Mesothelial cell of epicardium (in vitro differentiated cells): Measurements from ENCODE around the gene CCNF. TPM values are rescaled to one million over a fixed set of nuclear protein-coding genes. Genes with fewer than 3 reads are reported as not detected.
"Not testable (repeated sequence)": the region's sequence is repeated elsewhere in the genome, so short reads cannot be mapped to it uniquely, and the experiment has no call there.

Experiments
- DNase-seq, 2 experiments: peaks; one replicate each; pipeline ENCODE4 v3.0.0; 2021; ENCODE audit warnings: low spot score in 2 of 2; ENCODE audit not compliant: unreplicated experiment in 2 of 2
- H3K27ac Mint-ChIP-seq: 2 replicates; pipeline ENCODE4 v1.8.0; 2021; ENCODE audit warnings: mixed read lengths
- H3K27me3 Mint-ChIP-seq: 2 replicates; pipeline ENCODE4 v1.8.0; 2021; ENCODE audit warnings: low read depth, mixed read lengths
- H3K36me3 Mint-ChIP-seq: 2 replicates; pipeline ENCODE4 v1.8.0; 2021; ENCODE audit warnings: mixed read lengths
- H3K4me1 Mint-ChIP-seq: 2 replicates; pipeline ENCODE4 v1.8.0; 2021; ENCODE audit warnings: mixed read lengths
- H3K4me3 Mint-ChIP-seq: 2 replicates; pipeline ENCODE4 v1.8.0; 2021; ENCODE audit warnings: mild to moderate bottlenecking, moderate library complexity, mixed read lengths
- H3K9me3 Mint-ChIP-seq: 2 replicates; pipeline ENCODE4 v1.8.0; 2021; ENCODE audit warnings: mixed read lengths
- total RNA-seq: library from RNA; stranded (reverse); gene quantifications from 3 replicates; pipeline ENCODE4 v1.2.1, GENCODE V29; 2021
- TF ChIP-seq, protein P1 (sequence below): fragments of 200-600 bp; sonication (generic); IDR thresholded peaks from one replicate; pipeline ENCODE4 v1.5.0; 2021; ENCODE audit warnings: antibody characterized with exemption; ENCODE audit not compliant: unreplicated experiment

Gene CCNF
- total RNA-seq, 1 donor from 2014 or later, result 17.4 TPM

DNA sequence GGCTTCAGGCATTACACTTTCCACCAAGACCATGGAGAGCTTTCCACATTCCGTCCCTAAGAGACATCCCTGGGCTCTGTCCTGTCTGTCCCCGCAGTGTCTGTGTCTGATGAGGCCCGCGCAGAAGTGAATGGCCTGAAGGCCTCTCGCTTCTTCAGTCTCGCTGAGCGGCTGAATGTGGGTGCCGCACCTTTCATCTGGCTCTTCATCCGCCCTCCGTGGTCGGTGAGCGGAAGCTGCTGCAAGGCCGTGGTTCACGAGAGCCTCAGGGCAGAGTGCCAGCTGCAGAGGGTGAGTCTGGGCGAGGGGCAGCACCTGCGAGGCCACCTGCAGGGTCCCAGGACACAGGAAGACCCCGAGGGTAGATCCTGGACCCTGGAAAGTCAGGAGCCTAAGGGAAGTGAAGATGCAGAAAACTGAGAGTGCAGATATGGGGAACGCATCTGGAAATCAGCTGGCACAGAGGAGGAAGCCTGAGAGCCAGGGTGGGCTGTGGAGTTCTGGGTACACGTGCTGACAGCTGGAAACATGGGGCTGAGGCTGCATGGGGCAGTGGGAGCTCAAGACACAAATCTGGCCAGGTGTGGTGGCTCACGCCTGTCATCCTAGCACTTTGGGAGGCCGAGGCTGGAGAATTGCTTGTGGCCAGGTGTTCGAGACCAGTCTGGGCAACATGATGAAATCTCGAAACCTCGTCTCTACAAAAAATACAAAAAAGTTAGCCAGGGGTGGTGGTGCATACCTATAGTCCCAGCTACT lies 8.0 kb downstream of the CCNF start:
- H3K27ac Mint-ChIP-seq, result no peak overlapping the region

DNA sequence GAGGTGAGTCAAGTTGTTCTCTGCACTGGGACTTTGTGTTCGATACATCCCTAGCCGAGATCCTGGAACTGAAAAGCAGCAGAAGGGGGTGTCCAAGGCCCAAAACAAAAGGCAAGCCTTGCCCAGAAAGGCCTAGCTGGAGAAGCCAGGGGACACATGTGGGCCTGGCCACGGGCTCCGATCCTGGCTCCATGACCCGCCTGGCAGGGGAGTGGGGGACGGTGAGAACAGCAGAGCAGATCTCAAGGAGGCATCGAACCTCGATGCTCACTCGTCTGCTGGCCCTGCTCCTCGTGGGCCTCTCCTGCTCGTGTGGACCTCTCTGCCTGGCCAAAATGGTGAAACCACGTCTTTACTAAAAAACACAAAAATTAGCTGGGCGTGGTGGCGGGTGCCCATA lies 8.9 kb downstream of the CCNF start:
- Mint-ChIP-seq H3K27ac (no peak overlapping the region), H3K27me3 (no peaks in the 10 kb centered on the region), H3K4me1 (no peaks in the 10 kb centered on the region), H3K4me3 (no peak overlapping the region), H3K9me3 (no peaks in the 10 kb centered on the region), H3K36me3 (peaks cover 27% of the 10 kb centered on the region)
- TF ChIP-seq, protein P1, sequence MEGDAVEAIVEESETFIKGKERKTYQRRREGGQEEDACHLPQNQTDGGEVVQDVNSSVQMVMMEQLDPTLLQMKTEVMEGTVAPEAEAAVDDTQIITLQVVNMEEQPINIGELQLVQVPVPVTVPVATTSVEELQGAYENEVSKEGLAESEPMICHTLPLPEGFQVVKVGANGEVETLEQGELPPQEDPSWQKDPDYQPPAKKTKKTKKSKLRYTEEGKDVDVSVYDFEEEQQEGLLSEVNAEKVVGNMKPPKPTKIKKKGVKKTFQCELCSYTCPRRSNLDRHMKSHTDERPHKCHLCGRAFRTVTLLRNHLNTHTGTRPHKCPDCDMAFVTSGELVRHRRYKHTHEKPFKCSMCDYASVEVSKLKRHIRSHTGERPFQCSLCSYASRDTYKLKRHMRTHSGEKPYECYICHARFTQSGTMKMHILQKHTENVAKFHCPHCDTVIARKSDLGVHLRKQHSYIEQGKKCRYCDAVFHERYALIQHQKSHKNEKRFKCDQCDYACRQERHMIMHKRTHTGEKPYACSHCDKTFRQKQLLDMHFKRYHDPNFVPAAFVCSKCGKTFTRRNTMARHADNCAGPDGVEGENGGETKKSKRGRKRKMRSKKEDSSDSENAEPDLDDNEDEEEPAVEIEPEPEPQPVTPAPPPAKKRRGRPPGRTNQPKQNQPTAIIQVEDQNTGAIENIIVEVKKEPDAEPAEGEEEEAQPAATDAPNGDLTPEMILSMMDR, result no peak
- no peak for DNase-seq

More for the DNA sequence above, 8.0 kb downstream of the CCNF start:
- H3K4me1 Mint-ChIP-seq, result no peaks in the 10 kb centered on the region
- H3K36me3 Mint-ChIP-seq, result peaks cover 28% of the 10 kb centered on the region
- no peak overlapping the region for H3K4me3 Mint-ChIP-seq
- TF ChIP-seq, protein P1, result no peak
- no peaks in the 10 kb centered on the region for H3K9me3 Mint-ChIP-seq
- no peaks in the 10 kb centered on the region for H3K27me3 Mint-ChIP-seq
- no peak for DNase-seq

DNA sequence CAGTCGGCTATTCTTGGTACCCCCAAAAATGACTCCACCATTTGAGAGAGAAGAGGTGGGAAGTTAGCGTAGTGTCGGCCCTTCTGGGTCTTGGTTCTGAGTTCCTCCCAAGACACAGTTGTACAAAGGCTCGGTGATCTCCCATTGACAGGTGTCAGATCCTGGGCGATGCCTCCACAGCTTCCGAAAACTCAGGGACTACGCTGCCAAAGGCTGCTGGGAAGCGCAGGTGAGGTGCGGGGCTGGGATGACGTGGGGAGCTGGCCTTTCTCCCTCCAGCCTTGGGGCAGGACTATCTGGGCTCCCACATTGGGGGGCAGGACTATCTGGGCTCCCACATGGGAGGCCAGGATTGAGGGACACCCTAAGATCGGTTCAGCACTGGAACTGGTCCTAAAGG lies 10.4 kb downstream of the CCNF start:
- Mint-ChIP-seq H3K36me3 (peaks cover 24% of the 10 kb centered on the region), H3K9me3 (no peaks in the 10 kb centered on the region), H3K27ac (no peak overlapping the region), H3K4me1 (no peaks in the 10 kb centered on the region), H3K4me3 (no peak overlapping the region), H3K27me3 (no peaks in the 10 kb centered on the region)
- TF ChIP-seq, protein P1, result no peak
- DNase-seq, result no peak

DNA sequence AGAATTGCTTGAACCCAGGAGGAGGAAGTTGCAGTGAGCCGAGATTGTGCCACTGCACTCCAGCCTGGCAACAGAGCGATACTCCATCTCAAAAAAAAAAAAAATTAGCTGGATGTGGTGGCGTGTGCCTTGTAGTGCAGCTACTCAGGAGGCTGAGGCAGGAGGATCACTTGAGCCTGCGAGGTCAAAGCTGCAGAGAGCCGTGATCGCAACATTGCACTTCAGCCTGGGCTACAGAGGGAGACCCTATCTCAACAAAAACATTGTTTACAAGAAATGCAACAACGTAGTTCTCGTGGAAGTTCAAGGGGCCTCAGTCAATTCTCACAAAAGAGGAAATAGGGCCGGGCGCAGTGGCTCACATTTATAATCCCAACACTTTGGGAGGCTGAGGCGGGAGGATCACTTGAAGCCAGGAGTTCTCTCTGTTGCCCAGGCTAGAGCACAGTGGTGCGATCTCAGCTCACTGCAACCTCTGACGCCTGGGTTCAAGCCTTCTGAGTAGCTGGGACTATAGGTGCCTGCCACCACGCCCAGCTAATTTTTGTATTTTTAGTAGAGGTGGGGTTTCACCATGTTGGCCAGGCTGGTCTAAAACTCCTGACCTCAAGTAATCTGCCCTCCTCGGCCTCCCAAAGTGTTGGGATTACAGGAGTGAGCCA lies 12.0 kb downstream of the CCNF start:
- H3K4me1 Mint-ChIP-seq, H3K27ac Mint-ChIP-seq: not testable (repeated sequence)
- peaks cover 26% of the 10 kb centered on the region for H3K36me3 Mint-ChIP-seq

DNA sequence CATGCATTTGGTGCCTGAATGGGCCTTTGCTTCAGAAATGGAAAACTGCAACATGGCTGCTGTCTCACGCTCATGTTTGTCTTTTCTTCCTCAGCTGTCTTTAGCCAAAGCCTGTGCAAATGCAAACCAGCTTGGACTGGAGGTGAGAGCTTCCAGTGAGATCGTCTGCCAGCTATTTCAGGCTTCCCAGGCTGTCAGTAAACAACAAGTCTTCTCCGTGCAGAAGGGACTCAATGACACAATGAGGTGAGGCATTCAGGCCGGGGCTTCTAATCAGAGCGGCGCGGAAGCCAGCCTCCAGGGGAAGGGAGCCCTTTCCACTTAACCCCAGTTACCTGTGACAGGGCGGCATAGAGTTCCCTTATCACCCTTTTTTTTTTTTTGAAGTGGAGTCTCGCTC lies 14.3 kb downstream of the CCNF start:
- Mint-ChIP-seq H3K36me3 (peaks cover 28% of the 10 kb centered on the region), H3K27ac (no peak overlapping the region), H3K27me3 (no peaks in the 10 kb centered on the region), H3K4me1 (no peaks in the 10 kb centered on the region), H3K4me3 (no peak overlapping the region), H3K9me3 (no peaks in the 10 kb centered on the region)
- TF ChIP-seq, protein P1, result no peak
- DNase-seq, result no peak

More for the DNA sequence above, 12.0 kb downstream of the CCNF start:
- not testable (repeated sequence) for H3K27me3 Mint-ChIP-seq, DNase-seq, H3K4me3 Mint-ChIP-seq, H3K9me3 Mint-ChIP-seq

DNA sequence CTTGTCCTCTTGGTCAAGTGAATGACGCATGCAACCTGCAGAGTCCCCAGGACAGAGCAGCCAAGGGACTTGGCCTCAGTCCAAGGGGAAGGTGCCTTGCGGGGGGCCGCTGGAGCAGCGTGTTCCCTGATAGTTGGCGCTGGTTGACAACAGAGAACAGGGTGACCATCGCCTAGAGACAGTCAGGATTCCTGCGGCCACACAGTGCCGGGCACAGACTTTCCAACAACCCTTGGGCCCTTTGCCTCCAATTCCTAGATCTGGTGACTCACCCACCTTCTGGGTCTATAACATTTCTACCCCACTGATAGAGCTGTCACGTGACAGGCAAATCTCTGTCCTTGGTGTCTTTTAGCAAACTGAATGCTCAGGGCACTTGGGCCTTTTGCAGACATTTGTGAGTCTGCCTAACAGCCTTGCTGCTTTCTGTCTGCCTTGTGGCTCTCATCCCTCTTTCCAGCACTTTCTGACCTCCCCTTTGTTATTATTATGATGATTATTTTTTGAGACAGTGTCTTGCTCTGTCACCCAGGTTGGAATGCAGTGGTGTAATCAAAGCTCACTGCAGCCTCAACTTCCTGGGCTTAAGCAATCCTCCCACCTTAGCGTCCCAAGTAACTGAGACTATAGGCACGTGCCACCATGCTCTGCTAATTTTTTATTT lies 18.8 kb downstream of the CCNF start:
- no peaks in the 10 kb centered on the region for H3K27me3 Mint-ChIP-seq
- H3K36me3 Mint-ChIP-seq, result peaks cover 32% of the 10 kb centered on the region
- TF ChIP-seq, protein P1, result no peak
- DNase-seq, result no peak
- no peaks in the 10 kb centered on the region for H3K4me1 Mint-ChIP-seq
- no peaks in the 10 kb centered on the region for H3K9me3 Mint-ChIP-seq
- no peak overlapping the region for H3K4me3 Mint-ChIP-seq
- H3K27ac Mint-ChIP-seq, result no peak overlapping the region
